GM23338 (cell line): ENCODE measurements around the gene PID1. TPM values are rescaled to one million over a fixed set of nuclear protein-coding genes. Genes with fewer than 3 reads are reported as not detected.

Experiments used
- ATAC-seq: fragments of 200-7000 bp; cut with Tn5 transposase; 3 replicates; pipeline ENCODE4 v1.9.1; 2020
- DNase-seq: peaks from one replicate; pipeline ENCODE4 v3.0.0-alpha.2; 2015; ENCODE audit warnings: low spot score
- H2AFZ ChIP-seq: fragments of 200-600 bp; sonication (generic); 2 replicates; pipeline ENCODE4 v1.8.0; 2016; ENCODE audit warnings: antibody characterized with exemption, mild to moderate bottlenecking, moderate library complexity
- H3F3A ChIP-seq: fragments of 200-600 bp; sonication (generic); replicated peaks from 2 replicates; pipeline ENCODE4 v1.8.0; 2017; ENCODE audit warnings: antibody characterized with exemption, mixed run types, low read depth
- H3K27ac ChIP-seq: fragments of 200-600 bp; sonication (generic); 2 replicates; pipeline ENCODE4 v1.6.1; 2016; ENCODE audit warnings: low read depth
- H3K27me3 ChIP-seq: fragments of 200-600 bp; sonication (generic); 2 replicates; pipeline ENCODE4 v1.8.0; 2016; ENCODE audit warnings: mild to moderate bottlenecking, mixed run types, moderate library complexity; ENCODE audit not compliant: insufficient read depth
- H3K36me3 ChIP-seq: fragments of 200-600 bp; sonication (generic); 2 replicates; pipeline ENCODE4 v1.8.0; 2016; ENCODE audit warnings: mild to moderate bottlenecking; ENCODE audit not compliant: insufficient read depth
- H3K4me1 ChIP-seq: fragments of 200-600 bp; sonication (generic); 2 replicates; pipeline ENCODE4 v1.8.0; 2016; ENCODE audit warnings: mild to moderate bottlenecking, moderate library complexity; ENCODE audit not compliant: insufficient read depth
- H3K4me2 ChIP-seq: fragments of 200-600 bp; sonication (generic); 2 replicates; pipeline ENCODE4 v1.7.1; 2017; ENCODE audit warnings: mixed run types
- H3K4me3 ChIP-seq: fragments of 200-600 bp; sonication (generic); 2 replicates; pipeline ENCODE4 v1.6.1; 2016; ENCODE audit warnings: mixed run types
- H3K79me2 ChIP-seq: fragments of 200-600 bp; sonication (generic); replicated peaks from 2 replicates; pipeline ENCODE4 v1.8.0; 2017; ENCODE audit warnings: mild to moderate bottlenecking; ENCODE audit not compliant: insufficient read depth
- H3K9me2 ChIP-seq: fragments of 200-600 bp; sonication (generic); 2 replicates; pipeline ENCODE4 v1.8.0; 2017; ENCODE audit not compliant: insufficient read depth
- H4K20me1 ChIP-seq: fragments of 200-600 bp; sonication (generic); replicated peaks from 2 replicates; pipeline ENCODE4 v1.8.0; 2017; ENCODE audit warnings: mild to moderate bottlenecking; ENCODE audit not compliant: insufficient read depth
- H3K27ac Mint-ChIP-seq: 2 replicates; pipeline ENCODE4 v1.8.0; 2020; ENCODE audit warnings: inconsistent platforms, mild to moderate bottlenecking, moderate library complexity, mixed read lengths
- H3K27me3 Mint-ChIP-seq: 3 replicates; pipeline ENCODE4 v1.8.0; 2022; ENCODE audit warnings: low read depth, mild to moderate bottlenecking, moderate library complexity, mixed read lengths, inconsistent platforms; ENCODE audit not compliant: insufficient read depth, poor library complexity
- H3K36me3 Mint-ChIP-seq: 3 replicates; pipeline ENCODE4 v1.8.0; 2021; ENCODE audit warnings: low read depth, mild to moderate bottlenecking, inconsistent platforms, moderate library complexity, mixed read lengths
- H3K4me1 Mint-ChIP-seq: 3 replicates; pipeline ENCODE4 v1.8.0; 2020; ENCODE audit warnings: mild to moderate bottlenecking, inconsistent platforms, mixed read lengths
- H3K4me3 Mint-ChIP-seq: 3 replicates; pipeline ENCODE4 v1.8.0; 2021; ENCODE audit warnings: moderate library complexity, mild to moderate bottlenecking, inconsistent platforms, mixed read lengths
- H3K9me3 Mint-ChIP-seq: 3 replicates; pipeline ENCODE4 v1.8.0; 2020; ENCODE audit warnings: moderate library complexity, mild to moderate bottlenecking, inconsistent platforms, mixed read lengths
- ETS1 ChIP-seq: IDR thresholded peaks from 2 replicates; pipeline ENCODE4 v1.6.1; 2016; ENCODE audit warnings: antibody characterized with exemption
- ZNF462 ChIP-seq: fragments of 250-450 bp; sonication (Bioruptor Pico); IDR thresholded peaks from 2 replicates; pipeline ENCODE4 v1.5.0; 2020; ENCODE audit warnings: mild to moderate bottlenecking, moderate library complexity
- polyA plus RNA-seq: library from polyadenylated mRNA; unstranded; fragments of >200 nt; fragmentation: Nextera tagmentation; extraction: Ambion mirVana; gene quantifications from 2 replicates; pipeline ENCODE4 v1.2.1, GENCODE V29; 2016
- total RNA-seq: library from RNA; depleted of rRNA; stranded (reverse); fragments of >200 nt; shearing (Covaris generic); gene quantifications from 2 replicates; pipeline ENCODE4 v1.2.3, GENCODE V29; 2014

PID1 gene
- total and polyA plus RNA-seq, 2 experiments from 2014 or later: 1.7 to 2.4 TPM

GRCh38 chr2:229130522-229130921 is 140.6 kb downstream of the PID1 start (continued):
- TF ChIP-seq ZNF462 (CRISPR knock-in tag): no peak

GRCh38 chr2:229129738-229130371 is 141.2 kb downstream of the PID1 start:
- Histone ChIP-seq H2AFZ (no peak overlapping the region), H4K20me1 (no peaks in the 10 kb centered on the region), H3F3A (no peaks in the 10 kb centered on the region), H3K9me2 (no peaks in the 10 kb centered on the region), H3K4me3 (no peak overlapping the region), H3K4me2 (no peak overlapping the region), H3K27ac (no peak overlapping the region), H3K79me2 (no peaks in the 10 kb centered on the region), H3K27me3 (no peaks in the 10 kb centered on the region), H3K4me1 (no peaks in the 10 kb centered on the region), H3K36me3 (no peaks in the 10 kb centered on the region)
- H3K4me1 Mint-ChIP-seq: no peaks in the 10 kb centered on the region
- no peaks in the 10 kb centered on the region for H3K27me3 Mint-ChIP-seq
- H3K36me3 Mint-ChIP-seq: no peaks in the 10 kb centered on the region
- no peak overlapping the region for H3K27ac Mint-ChIP-seq
- DNase-seq (no peak), ATAC-seq (no peak)
- TF ChIP-seq ETS1: no peak
- H3K4me3 Mint-ChIP-seq: no peak overlapping the region
- no peaks in the 10 kb centered on the region for H3K9me3 Mint-ChIP-seq
